Endothelial cell of umbilical vein (primary cell): ENCODE results near the gene HMG20B. TPM values are rescaled to one million over a fixed set of nuclear protein-coding genes. Genes with fewer than 3 reads are reported as not detected.

Source experiments
- BruUV-seq: library from RNA; stranded (reverse); fragments of 400-500 nt; replicated peaks from 2 replicates; lab custom pipeline; 2021; lab: Mats Ljungman, UMichigan
- CTCF ChIA-PET: fragments of 300-600, 350-600 bp; sonication (Branson Sonifier 250); formaldehyde crosslinking; loops from one replicate; lab custom pipeline; 2021; ENCODE audit warnings: antibody characterized with exemption, inconsistent platforms; lab: Charles Lee
- POLR2A ChIA-PET: fragments of 300-600, 350-600 bp; sonication (Branson Sonifier 250); formaldehyde crosslinking; loops from one replicate; lab custom pipeline; 2021; ENCODE audit warnings: antibody characterized with exemption, inconsistent platforms; lab: Charles Lee
- DNase-seq: peaks from one replicate; pipeline ENCODE4 v3.0.0-alpha.2; 2011; ENCODE audit warnings: low read depth, low spot score
- FAIRE-seq: peaks from 2 replicates; lab custom pipeline; 2011; peaks lifted over from hg19 to GRCh38; lab: Jason Lieb, UNC
- H2AFZ ChIP-seq: 2 replicates; pipeline ENCODE4 v1.6.0; 2012; ENCODE audit warnings: low read depth, low read length, control low read depth, inconsistent platforms
- H3K27ac ChIP-seq: 2 replicates; pipeline ENCODE4 v1.5.1; 2011; ENCODE audit warnings: low read depth, mild to moderate bottlenecking, control low read depth, low read length, moderate library complexity; ENCODE audit not compliant: insufficient read depth
- H3K27me3 ChIP-seq, 2 experiments: 2 replicates each; pipeline versions ENCODE4 v1.6.0 to v1.6.1; 2011; ENCODE audit warnings: low read length in 2 of 2, mixed read lengths in 1 of 2; ENCODE audit not compliant: control insufficient read depth in 2 of 2, insufficient read depth in 2 of 2
- H3K36me3 ChIP-seq, 2 experiments: 2 replicates in 1 of 2; 3 replicates in 1 of 2; pipeline ENCODE4 v1.5.1; 2011; ENCODE audit warnings: low read length in 2 of 2, mild to moderate bottlenecking in 1 of 2, moderate library complexity in 1 of 2; ENCODE audit not compliant: control insufficient read depth in 2 of 2, insufficient read depth in 2 of 2; ENCODE audit errors: extremely low read depth in 1 of 2
- H3K4me1 ChIP-seq: 3 replicates; pipeline ENCODE4 v1.5.1; 2011; ENCODE audit warnings: mild to moderate bottlenecking, low read length; ENCODE audit not compliant: control insufficient read depth, insufficient read depth; ENCODE audit errors: extremely low read depth
- H3K4me2 ChIP-seq: 2 replicates; pipeline ENCODE4 v1.6.1; 2011; ENCODE audit warnings: low read length, control low read depth, mixed read lengths; ENCODE audit not compliant: insufficient read depth
- H3K4me3 ChIP-seq, 3 experiments: fragments of 200-600 bp in 1 of 3; sonication (generic), shearing (Covaris generic) in 1 of 3; replicated peaks in 1 of 3; 2 replicates each; pipeline ENCODE4 v1.5.1; 2011 to 2016; ENCODE audit warnings: control low read depth in 3 of 3, low read length in 3 of 3, mild to moderate bottlenecking in 2 of 3, inconsistent platforms in 1 of 3, low read depth in 1 of 3, moderate library complexity in 1 of 3; ENCODE audit not compliant: insufficient read depth in 1 of 3
- H3K79me2 ChIP-seq: 2 replicates; pipeline ENCODE4 v1.6.0; 2012; ENCODE audit warnings: low read length, inconsistent platforms; ENCODE audit not compliant: control insufficient read depth, insufficient read depth
- H3K9ac ChIP-seq: replicated peaks from 2 replicates; pipeline ENCODE3; 2011; ENCODE audit warnings: low read length, control low read depth; ENCODE audit not compliant: insufficient read depth; ENCODE audit errors: extremely low read depth
- H3K9me1 ChIP-seq: replicated peaks from 3 replicates; pipeline ENCODE4 v1.6.0; 2011; ENCODE audit warnings: mild to moderate bottlenecking, low read length; ENCODE audit not compliant: control insufficient read depth, insufficient read depth; ENCODE audit errors: extremely low read depth
- H3K9me3 ChIP-seq: replicated peaks from 2 replicates; pipeline ENCODE4 v1.5.1; 2012; ENCODE audit warnings: low read length, inconsistent platforms; ENCODE audit not compliant: control insufficient read depth, insufficient read depth
- H4K20me1 ChIP-seq: replicated peaks from 2 replicates; pipeline ENCODE3; 2011; ENCODE audit warnings: mild to moderate bottlenecking, low read length; ENCODE audit not compliant: control insufficient read depth, insufficient read depth; ENCODE audit errors: extremely low read depth
- EZH2 ChIP-seq: IDR thresholded peaks from 2 replicates; pipeline ENCODE4 v1.6.1; 2012; ENCODE audit warnings: borderline replicate concordance, low read depth, mild to moderate bottlenecking, moderate library complexity, low read length, inconsistent platforms; ENCODE audit not compliant: severe bottlenecking
- FOS ChIP-seq: IDR thresholded peaks from 2 replicates; pipeline ENCODE4 v1.6.1; 2011; ENCODE audit warnings: mild to moderate bottlenecking, low read length, moderate library complexity, borderline replicate concordance; ENCODE audit not compliant: insufficient read depth
- POLR2A ChIP-seq: IDR thresholded peaks from 2 replicates; pipeline ENCODE4 v1.6.1; 2012; ENCODE audit warnings: low read depth, mild to moderate bottlenecking, control low read depth, low read length
- POLR2AphosphoS5 ChIP-seq: IDR thresholded peaks from 2 replicates; pipeline ENCODE4 v1.6.1; 2012; ENCODE audit warnings: low read depth, mild to moderate bottlenecking, control low read depth, low read length, moderate library complexity; ENCODE audit not compliant: insufficient read depth
- dilution Hi-C: fragments of 300-500 bp; cut with MboI; formaldehyde crosslinking; loops from one replicate; pipeline ENCODE4 v1.15.0; 2019; ENCODE audit warnings: low sequenced_read_pairs; ENCODE audit not compliant: extremely low pct_ligation_motif_present
- intact Hi-C: fragments of 100-400 bp; cut with micrococcal nuclease; formaldehyde crosslinking; loops from one replicate; pipeline ENCODE4 v1.10.0; 2022
- polyA plus RNA-seq, 4 experiments: library from polyadenylated mRNA; depleted of rRNA in 3 of 4; stranded (reverse) in 3 of 4; unstranded in 1 of 4; fragments of >200 nt; gene quantifications; 2 replicates each; pipeline versions ENCODE4 v1.2.1 to v1.2.3, GENCODE V29; 2011 to 2012; ENCODE audit warnings: missing spikeins in 1 of 4
- total RNA-seq: library from RNA; stranded (reverse); gene quantifications from 2 replicates; pipeline ENCODE4 v1.2.3, GENCODE V29; 2021
- TF ChIP-seq, protein P1 (sequence below), 2 donors: IDR thresholded peaks; 1 replicate in 1 of 2; 2 replicates in 1 of 2; pipeline ENCODE4 v1.5.1; 2011; ENCODE audit warnings: low read length in 2 of 2, mild to moderate bottlenecking in 2 of 2, moderate library complexity in 2 of 2, control low read depth in 1 of 2, inconsistent platforms in 1 of 2, low read depth in 1 of 2; ENCODE audit not compliant: insufficient read depth in 1 of 2; ENCODE audit errors: extremely low read depth in 1 of 2
- TF ChIP-seq, protein P2 (sequence below): IDR thresholded peaks from 2 replicates; pipeline ENCODE4 v1.6.1; 2011; ENCODE audit not compliant: insufficient read depth, insufficient read length

HMG20B gene
- total and polyA plus RNA-seq, 2 donors (not counting 3 experiments of a cell fraction or from before 2014, with no cell fraction given) = 53.2 to 98.2 TPM

GRCh38 chr19:3534375-3535234, 38.1 kb upstream of the HMG20B start:
- intact Hi-C loops = no loop called here
- DNase-seq = no peak
- Histone ChIP-seq H3K4me3 (no peak overlapping the region), H3K4me2 (no peak overlapping the region), H3K4me1 (no peaks in the 10 kb centered on the region), H3K27me3 (no peaks in the 10 kb centered on the region), H4K20me1 (no peaks in the 10 kb centered on the region), H3K36me3 (peaks cover 9 to 46% of the 10 kb centered on the region in 2 experiments), H2AFZ (no peak overlapping the region), H3K9me3 (no peaks in the 10 kb centered on the region), H3K27ac (no peak overlapping the region), H3K9ac (no peak overlapping the region), H3K9me1 (no peaks in the 10 kb centered on the region), H3K79me2 (no peaks in the 10 kb centered on the region)
- POLR2A ChIA-PET = no interaction called here
- dilution Hi-C loops = no loop called here
- BruUV-seq = TSS peak; percentile 30
- CTCF ChIA-PET = interaction anchor here (1.2 kb wide), 1 partner anchor 10 kb away, joined by 3 read pairs; no protein-coding TSS in a partner anchor
- TF ChIP-seq FOS = no peak
- TF ChIP-seq, protein P1, sequence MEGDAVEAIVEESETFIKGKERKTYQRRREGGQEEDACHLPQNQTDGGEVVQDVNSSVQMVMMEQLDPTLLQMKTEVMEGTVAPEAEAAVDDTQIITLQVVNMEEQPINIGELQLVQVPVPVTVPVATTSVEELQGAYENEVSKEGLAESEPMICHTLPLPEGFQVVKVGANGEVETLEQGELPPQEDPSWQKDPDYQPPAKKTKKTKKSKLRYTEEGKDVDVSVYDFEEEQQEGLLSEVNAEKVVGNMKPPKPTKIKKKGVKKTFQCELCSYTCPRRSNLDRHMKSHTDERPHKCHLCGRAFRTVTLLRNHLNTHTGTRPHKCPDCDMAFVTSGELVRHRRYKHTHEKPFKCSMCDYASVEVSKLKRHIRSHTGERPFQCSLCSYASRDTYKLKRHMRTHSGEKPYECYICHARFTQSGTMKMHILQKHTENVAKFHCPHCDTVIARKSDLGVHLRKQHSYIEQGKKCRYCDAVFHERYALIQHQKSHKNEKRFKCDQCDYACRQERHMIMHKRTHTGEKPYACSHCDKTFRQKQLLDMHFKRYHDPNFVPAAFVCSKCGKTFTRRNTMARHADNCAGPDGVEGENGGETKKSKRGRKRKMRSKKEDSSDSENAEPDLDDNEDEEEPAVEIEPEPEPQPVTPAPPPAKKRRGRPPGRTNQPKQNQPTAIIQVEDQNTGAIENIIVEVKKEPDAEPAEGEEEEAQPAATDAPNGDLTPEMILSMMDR (IDR thresholded peaks at IDR 0.05; ENCODE audit: extremely low read depth in 1 of 2, insufficient read depth in 1 of 2, low read depth in 1 of 2, low read length in 2 of 2) = no peak
- TF ChIP-seq EZH2 = no peak
- no peak for TF ChIP-seq POLR2A
- TF ChIP-seq, protein P2, sequence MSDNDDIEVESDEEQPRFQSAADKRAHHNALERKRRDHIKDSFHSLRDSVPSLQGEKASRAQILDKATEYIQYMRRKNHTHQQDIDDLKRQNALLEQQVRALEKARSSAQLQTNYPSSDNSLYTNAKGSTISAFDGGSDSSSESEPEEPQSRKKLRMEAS = no peak
- TF ChIP-seq POLR2AphosphoS5 = no peak
- no peak for FAIRE-seq
